ENCODE measurements around the gene MORC1.
A peak's percentile ranks its signal among the peaks of the same experiment; 100 is the strongest.
"Not testable (repeated sequence)": the region's sequence is repeated elsewhere in the genome, so short reads cannot be mapped to it uniquely, and the experiment has no call there.

MORC1 gene

GRCh38 chr3:109143646-109144045, 25.7 kb upstream of the MORC1 start:
- Histone ChIP-seq H3K4me2 (ENCODE audit: insufficient read depth, low read length) (no peak overlapping the region), H3K27ac (ENCODE audit: low read length) (no peak overlapping the region), H3K4me1 (ENCODE audit: insufficient read depth, low read length) (peaks cover 7% of the 10 kb centered on the region), H4K20me1 (ENCODE audit: insufficient read depth, low read length) (no peaks in the 10 kb centered on the region), H3K79me2 (ENCODE audit: insufficient read depth, low read length) (no peaks in the 10 kb centered on the region), H3K9me3 (ENCODE audit: insufficient read depth, low read length, severe bottlenecking) (no peaks in the 10 kb centered on the region), H3K4me3 (ENCODE audit: low read depth in 1 of 2, low read length in 2 of 2) (no peak overlapping the region), H3K36me3 (ENCODE audit: insufficient read depth, low read length) (no peaks in the 10 kb centered on the region), H2AFZ (ENCODE audit: low read depth, low read length) (no peak overlapping the region), H3K27me3 (ENCODE audit: insufficient read depth, low read length, poor library complexity) (no peaks in the 10 kb centered on the region), H3K9ac (ENCODE audit: low read depth, low read length) (no peak overlapping the region)
- no peak for TF ChIP-seq EZH2 (IDR thresholded peaks at IDR 0.05; ENCODE audit: borderline replicate concordance, low read depth, low read length, severe bottlenecking)
- TF ChIP-seq, protein P1, sequence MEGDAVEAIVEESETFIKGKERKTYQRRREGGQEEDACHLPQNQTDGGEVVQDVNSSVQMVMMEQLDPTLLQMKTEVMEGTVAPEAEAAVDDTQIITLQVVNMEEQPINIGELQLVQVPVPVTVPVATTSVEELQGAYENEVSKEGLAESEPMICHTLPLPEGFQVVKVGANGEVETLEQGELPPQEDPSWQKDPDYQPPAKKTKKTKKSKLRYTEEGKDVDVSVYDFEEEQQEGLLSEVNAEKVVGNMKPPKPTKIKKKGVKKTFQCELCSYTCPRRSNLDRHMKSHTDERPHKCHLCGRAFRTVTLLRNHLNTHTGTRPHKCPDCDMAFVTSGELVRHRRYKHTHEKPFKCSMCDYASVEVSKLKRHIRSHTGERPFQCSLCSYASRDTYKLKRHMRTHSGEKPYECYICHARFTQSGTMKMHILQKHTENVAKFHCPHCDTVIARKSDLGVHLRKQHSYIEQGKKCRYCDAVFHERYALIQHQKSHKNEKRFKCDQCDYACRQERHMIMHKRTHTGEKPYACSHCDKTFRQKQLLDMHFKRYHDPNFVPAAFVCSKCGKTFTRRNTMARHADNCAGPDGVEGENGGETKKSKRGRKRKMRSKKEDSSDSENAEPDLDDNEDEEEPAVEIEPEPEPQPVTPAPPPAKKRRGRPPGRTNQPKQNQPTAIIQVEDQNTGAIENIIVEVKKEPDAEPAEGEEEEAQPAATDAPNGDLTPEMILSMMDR (IDR thresholded peaks at IDR 0.05; ENCODE audit: borderline replicate concordance, extremely low read depth, low read length, poor library complexity, severe bottlenecking) = no peak
- DNase-seq (no peak), ATAC-seq (ENCODE audit: insufficient read depth, low read depth) (no peak)

DNA sequence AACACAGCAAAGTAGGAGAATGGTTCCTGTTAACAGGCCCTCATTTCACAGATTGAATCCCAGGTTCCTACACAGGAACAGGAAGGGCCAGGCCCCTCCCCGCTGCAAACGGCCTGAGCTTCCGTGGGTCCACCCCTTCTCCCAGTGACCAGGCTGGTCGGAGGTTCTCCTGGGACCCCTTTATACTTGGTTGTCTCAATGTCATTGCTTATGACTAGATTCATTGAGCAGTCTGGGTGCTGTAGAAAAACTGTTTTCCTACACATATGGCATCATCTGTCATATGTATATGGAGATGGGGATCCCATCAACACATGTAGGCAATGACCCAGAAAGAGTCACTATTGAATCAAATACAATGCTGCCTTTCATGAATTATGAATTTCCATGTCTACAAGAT, 22.4 kb upstream of the MORC1 start:
- H3K9ac ChIP-seq (ENCODE audit: low read depth, low read length) = no peak overlapping the region
- H3K4me2 ChIP-seq (ENCODE audit: insufficient read depth, low read length) = no peak overlapping the region
- no peak overlapping the region for H3K27ac ChIP-seq (ENCODE audit: low read length)
- TF ChIP-seq EZH2 (IDR thresholded peaks at IDR 0.05; ENCODE audit: borderline replicate concordance, low read depth, low read length, severe bottlenecking) = no peak
- TF ChIP-seq, protein P1 (IDR thresholded peaks at IDR 0.05; ENCODE audit: borderline replicate concordance, extremely low read depth, low read length, poor library complexity, severe bottlenecking) = no peak
- 0 out of 2 replicates have a peak overlapping the region, but pooled peaks have one; percentile 46 for H2AFZ ChIP-seq (ENCODE audit: low read depth, low read length)
- no peaks in the 10 kb centered on the region for H4K20me1 ChIP-seq (ENCODE audit: insufficient read depth, low read length)
- H3K36me3 ChIP-seq (ENCODE audit: insufficient read depth, low read length) = no peaks in the 10 kb centered on the region
- no peak for DNase-seq
- H3K4me1 ChIP-seq (ENCODE audit: insufficient read depth, low read length) = peaks cover 7% of the 10 kb centered on the region
- no peaks in the 10 kb centered on the region for H3K79me2 ChIP-seq (ENCODE audit: insufficient read depth, low read length)
- no peaks in the 10 kb centered on the region for H3K9me3 ChIP-seq (ENCODE audit: insufficient read depth, low read length, severe bottlenecking)
- H3K4me3 ChIP-seq (ENCODE audit: low read depth in 1 of 2, low read length in 2 of 2) = no peak overlapping the region
- no peaks in the 10 kb centered on the region for H3K27me3 ChIP-seq (ENCODE audit: insufficient read depth, low read length, poor library complexity)
- no peak for ATAC-seq (ENCODE audit: insufficient read depth, low read depth)

GRCh38 chr3:109137761-109138160, 19.8 kb upstream of the MORC1 start:
- Histone ChIP-seq H3K4me3 (ENCODE audit: low read depth in 1 of 2, low read length in 2 of 2) (no peak overlapping the region), H3K36me3 (ENCODE audit: insufficient read depth, low read length) (no peaks in the 10 kb centered on the region), H3K27me3 (ENCODE audit: insufficient read depth, low read length, poor library complexity) (no peaks in the 10 kb centered on the region), H4K20me1 (ENCODE audit: insufficient read depth, low read length) (no peaks in the 10 kb centered on the region), H2AFZ (ENCODE audit: low read depth, low read length) (no peak overlapping the region), H3K4me1 (ENCODE audit: insufficient read depth, low read length) (peaks cover 7% of the 10 kb centered on the region), H3K27ac (ENCODE audit: low read length) (no peak overlapping the region), H3K9me3 (ENCODE audit: insufficient read depth, low read length, severe bottlenecking) (no peaks in the 10 kb centered on the region), H3K9ac (ENCODE audit: low read depth, low read length) (no peak overlapping the region), H3K4me2 (ENCODE audit: insufficient read depth, low read length) (no peak overlapping the region), H3K79me2 (ENCODE audit: insufficient read depth, low read length) (no peaks in the 10 kb centered on the region)
- DNase-seq = no peak
- no peak for ATAC-seq (ENCODE audit: insufficient read depth, low read depth)
- TF ChIP-seq, protein P1 (IDR thresholded peaks at IDR 0.05; ENCODE audit: borderline replicate concordance, extremely low read depth, low read length, poor library complexity, severe bottlenecking) = no peak
- TF ChIP-seq EZH2 (IDR thresholded peaks at IDR 0.05; ENCODE audit: borderline replicate concordance, low read depth, low read length, severe bottlenecking) = no peak

GRCh38 chr3:109136523-109136922, 18.6 kb upstream of the MORC1 start, which contains the start of gene C3orf85:
TSS of gene C3orf85 (plus strand) at chr3:109136719. CDS start at chr3:109136848, 129 bp downstream.
- H2AFZ ChIP-seq (ENCODE audit: low read depth, low read length) = no peak within 1 kb of the TSS
- no peaks in the 10 kb centered on the region for H3K27me3 ChIP-seq (ENCODE audit: insufficient read depth, low read length, poor library complexity)
- ATAC-seq (ENCODE audit: insufficient read depth, low read depth) (no peak), DNase-seq (no peak)
- no peaks in the 10 kb centered on the region for H3K79me2 ChIP-seq (ENCODE audit: insufficient read depth, low read length)
- H3K9me3 ChIP-seq (ENCODE audit: insufficient read depth, low read length, severe bottlenecking) = no peaks in the 10 kb centered on the region
- no peak within 1 kb of the TSS for H3K9ac ChIP-seq (ENCODE audit: low read depth, low read length)
- H4K20me1 ChIP-seq (ENCODE audit: insufficient read depth, low read length) = no peaks in the 10 kb centered on the region
- no peak within 1 kb of the TSS for H3K4me2 ChIP-seq (ENCODE audit: insufficient read depth, low read length)
- TF ChIP-seq, protein P1 (IDR thresholded peaks at IDR 0.05; ENCODE audit: borderline replicate concordance, extremely low read depth, low read length, poor library complexity, severe bottlenecking) = no peak
- TF ChIP-seq EZH2 (IDR thresholded peaks at IDR 0.05; ENCODE audit: borderline replicate concordance, low read depth, low read length, severe bottlenecking) = no peak
- no peak within 1 kb of the TSS for H3K4me3 ChIP-seq (ENCODE audit: low read depth in 1 of 2, low read length in 2 of 2)
- no peaks in the 10 kb centered on the region for H3K36me3 ChIP-seq (ENCODE audit: insufficient read depth, low read length)
- H3K27ac ChIP-seq (ENCODE audit: low read length) = no peak within 1 kb of the TSS
- H3K4me1 ChIP-seq (ENCODE audit: insufficient read depth, low read length) = peaks cover 7% of the 10 kb centered on the region

DNA sequence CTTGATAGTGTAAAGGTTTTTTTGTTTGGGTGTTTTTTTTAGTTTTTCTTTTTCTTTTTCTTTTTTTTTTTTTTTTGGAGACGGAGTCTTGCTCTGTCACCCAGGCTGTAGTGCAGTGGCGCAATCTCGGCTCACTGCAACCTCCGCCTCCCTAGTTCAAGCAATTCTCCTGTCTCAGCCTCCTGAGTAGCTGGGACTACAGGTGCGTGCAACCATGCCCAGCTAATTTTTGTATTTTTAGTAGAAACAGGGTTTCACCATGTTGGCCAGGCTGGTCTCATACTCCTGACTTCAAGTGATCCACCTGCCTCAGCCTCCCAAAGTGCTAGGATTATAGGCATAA, 15.5 kb upstream of the MORC1 start:
- H3K36me3 ChIP-seq (ENCODE audit: insufficient read depth, low read length); H3K9ac ChIP-seq (ENCODE audit: low read depth, low read length); H3K4me1 ChIP-seq (ENCODE audit: insufficient read depth, low read length); H2AFZ ChIP-seq (ENCODE audit: low read depth, low read length); H3K9me3 ChIP-seq (ENCODE audit: insufficient read depth, low read length, severe bottlenecking); H3K27ac ChIP-seq (ENCODE audit: low read length); H3K79me2 ChIP-seq (ENCODE audit: insufficient read depth, low read length); H3K27me3 ChIP-seq (ENCODE audit: insufficient read depth, low read length, poor library complexity); H3K4me3 ChIP-seq (ENCODE audit: low read depth in 1 of 2, low read length in 2 of 2); DNase-seq; H3K4me2 ChIP-seq (ENCODE audit: insufficient read depth, low read length); H4K20me1 ChIP-seq (ENCODE audit: insufficient read depth, low read length); ATAC-seq (ENCODE audit: insufficient read depth, low read depth): not testable (repeated sequence)

Measured in DND-41 (cell line).